A549 (cell line): ENCODE data around the gene EMC6. TPM values are rescaled to one million over a fixed set of nuclear protein-coding genes. Genes with fewer than 3 reads are reported as not detected.

Source experiments
- ATAC-seq, 2 experiments: fragments of 200-7000 bp in 1 of 2; fragments of >200 bp in 1 of 2; cut with Nextera tagmentation in 1 of 2; cut with Tn5 transposase in 1 of 2; 3 replicates each; pipeline versions ENCODE4 v1.8.0 to v1.9.1; 2018 to 2020; ENCODE audit warnings: mild to moderate bottlenecking in 1 of 2, moderate library complexity in 1 of 2
- CTCF ChIA-PET: fragments of 300-600 bp; sonication (Branson Sonifier 250); formaldehyde crosslinking; extraction: SDS; loops from one replicate; lab custom pipeline; 2021; ENCODE audit warnings: antibody characterized with exemption, inconsistent platforms; lab: Yijun Ruan, JAX
- POLR2A ChIA-PET: fragments of 350-600 bp; formaldehyde crosslinking; extraction: SDS; loops from one replicate; lab custom pipeline; 2021; ENCODE audit warnings: antibody characterized with exemption, inconsistent platforms; lab: Yijun Ruan, JAX
- DNase-seq, 2 experiments: peaks; one replicate each; pipeline versions ENCODE4 v3.0.0 to v3.0.0-alpha.2; 2011 to 2016; ENCODE audit warnings: low read depth in 1 of 2, low spot score in 1 of 2
- FAIRE-seq: peaks from 2 replicates; lab custom pipeline; 2011; peaks lifted over from hg19 to GRCh38; lab: Jason Lieb, UNC
- H3K27ac ChIP-seq, 2 experiments: fragments of >200 bp; sonication (Bioruptor Twin); formaldehyde crosslinking; 3 replicates each; pipeline ENCODE4 v1.5.1; 2016 to 2017
- H3K4me1 ChIP-seq: fragments of >200 bp; sonication (Bioruptor Twin); formaldehyde crosslinking; 3 replicates; pipeline ENCODE4 v1.6.1; 2016
- H3K4me2 ChIP-seq: fragments of >200 bp; sonication (Bioruptor Twin); formaldehyde crosslinking; 3 replicates; pipeline ENCODE4 v1.6.1; 2016
- H3K4me3 ChIP-seq: fragments of >200 bp; sonication (Bioruptor Twin); formaldehyde crosslinking; 3 replicates; pipeline ENCODE4 v1.5.1; 2016
- H3K9me3 ChIP-seq: fragments of >200 bp; sonication (Bioruptor Twin); formaldehyde crosslinking; 3 replicates; pipeline ENCODE4 v1.6.1; 2016
- BHLHE40 ChIP-seq: IDR thresholded peaks from 2 replicates; pipeline ENCODE4 v1.6.1; 2012; ENCODE audit warnings: low read depth, low read length, inconsistent platforms
- CHD4 ChIP-seq: fragments of 200-600 bp; sonication (generic); IDR thresholded peaks from 2 replicates; pipeline ENCODE4 v1.6.1; 2016; ENCODE audit warnings: antibody characterized with exemption, mild to moderate bottlenecking, borderline replicate concordance
- EHF ChIP-seq: fragments of 250-450 bp; sonication (Bioruptor Pico); IDR thresholded peaks from 2 replicates; pipeline ENCODE4 v1.5.0; 2020; ENCODE audit warnings: mild to moderate bottlenecking
- EP300 ChIP-seq, 2 experiments: fragments of >200 bp; sonication (Bioruptor Twin); formaldehyde crosslinking; IDR thresholded peaks; 2 replicates in 1 of 2; 3 replicates in 1 of 2; pipeline ENCODE4 v1.6.1; 2016 to 2017
- ESRRA ChIP-seq: fragments of 150-350 bp; IDR thresholded peaks from 2 replicates; pipeline ENCODE4 v1.6.1; 2014; ENCODE audit warnings: mild to moderate bottlenecking, low read length, borderline replicate concordance
- FOSL2 ChIP-seq, 2 experiments: fragments of 450-650 bp in 1 of 2; fragments of >200 bp in 1 of 2; sonication (Bioruptor Twin) in 1 of 2; formaldehyde crosslinking; IDR thresholded peaks; 2 replicates each; pipeline versions ENCODE4 v1.5.0 to v1.6.1; 2016 to 2020; ENCODE audit warnings: mild to moderate bottlenecking in 1 of 2, moderate library complexity in 1 of 2
- GATA3 ChIP-seq: IDR thresholded peaks from 2 replicates; pipeline ENCODE4 v1.6.1; 2012; ENCODE audit warnings: borderline replicate concordance
- HES2 ChIP-seq: fragments of >200 bp; sonication (Bioruptor Twin); formaldehyde crosslinking; IDR thresholded peaks from 2 replicates; pipeline ENCODE4 v1.6.1; 2016
- HEYL ChIP-seq: fragments of 250-450 bp; sonication (Bioruptor Pico); IDR thresholded peaks from 2 replicates; pipeline ENCODE4 v1.8.0; 2021; ENCODE audit warnings: mild to moderate bottlenecking, moderate library complexity
- HMGXB4 ChIP-seq: fragments of 250-450 bp; sonication (Bioruptor Pico); IDR thresholded peaks from 2 replicates; pipeline ENCODE4 v1.5.0; 2021; ENCODE audit warnings: mild to moderate bottlenecking, moderate library complexity, borderline replicate concordance
- JUN ChIP-seq, 2 experiments: fragments of >200 bp; sonication (Bioruptor Twin); formaldehyde crosslinking; IDR thresholded peaks; 2 replicates in 1 of 2; 3 replicates in 1 of 2; pipeline ENCODE4 v1.6.1; 2016 to 2017
- MAZ ChIP-seq: fragments of 150-350 bp; IDR thresholded peaks from 2 replicates; pipeline ENCODE4 v1.6.1; 2014; ENCODE audit warnings: antibody characterized with exemption, low read depth, low read length, borderline replicate concordance
- MYC ChIP-seq: IDR thresholded peaks from 2 replicates; pipeline ENCODE4 v1.6.1; 2012; ENCODE audit warnings: mild to moderate bottlenecking, inconsistent platforms, low read length, improper control_type of control experiment, borderline replicate concordance
- REST ChIP-seq: fragments of 200-600 bp; sonication (generic); IDR thresholded peaks from 2 replicates; pipeline ENCODE4 v1.6.1; 2016; ENCODE audit warnings: antibody characterized with exemption, mild to moderate bottlenecking, moderate library complexity
- RNF2 ChIP-seq: fragments of 200-600 bp; sonication (generic); IDR thresholded peaks from 2 replicates; pipeline ENCODE4 v1.6.1; 2016; ENCODE audit warnings: low read depth, mild to moderate bottlenecking, antibody characterized with exemption, moderate library complexity, borderline replicate concordance
- SREBF2 ChIP-seq: fragments of 450-650 bp; IDR thresholded peaks from 2 replicates; pipeline ENCODE4 v1.6.1; 2014; ENCODE audit warnings: mild to moderate bottlenecking, moderate library complexity
- TFCP2L1 ChIP-seq: fragments of 250-450 bp; sonication (Bioruptor Pico); IDR thresholded peaks from 2 replicates; pipeline ENCODE4 v1.5.0; 2021; ENCODE audit warnings: mild to moderate bottlenecking
- ZC3H11A ChIP-seq: fragments of 450-650 bp; IDR thresholded peaks from 2 replicates; pipeline ENCODE4 v1.6.1; 2014; ENCODE audit warnings: antibody characterized with exemption, mild to moderate bottlenecking
- ZSCAN20 ChIP-seq: fragments of 250-450 bp; sonication (Bioruptor Pico); IDR thresholded peaks from 2 replicates; pipeline ENCODE4 v1.8.0; 2022; ENCODE audit warnings: mild to moderate bottlenecking, moderate library complexity
- WGBS: methylation state at CpG from one replicate; pipeline ENCODE4 v1.1.6; 2017; ENCODE audit errors: missing lambda C conversion rate; 5-methylcytosine and 5-hydroxymethylcytosine counted together
- polyA plus RNA-seq, 4 experiments: library from polyadenylated mRNA; depleted of rRNA in 3 of 4; stranded (reverse); fragments of >200 nt; fragmentation: RNase III in 1 of 4; extraction: RNeasy Plus Mini Kit Qiagen cat#74134 plus additional on column Dnase treatment in 1 of 4; gene quantifications; 2 replicates in 3 of 4; 3 replicates in 1 of 4; pipeline ENCODE4 v1.2.3, GENCODE V29; 2011 to 2017
- TF ChIP-seq, protein P1 (sequence below): fragments of >200 bp; sonication (Bioruptor Twin); formaldehyde crosslinking; IDR thresholded peaks from 3 replicates; pipeline ENCODE4 v1.6.1; 2016
- TF ChIP-seq, protein P2 (sequence below): fragments of 450-650 bp; IDR thresholded peaks from 2 replicates; pipeline ENCODE4 v1.6.1; 2014; ENCODE audit warnings: antibody characterized with exemption
- TF ChIP-seq, protein P3 (sequence below): IDR thresholded peaks from 2 replicates; pipeline ENCODE4 v1.6.1; 2012; ENCODE audit warnings: low read depth, borderline replicate concordance

The EMC6 gene
- polyA plus RNA-seq, 2 of the 4 experiments (the other 2 are of a cell fraction) = 68.3 to 122 TPM

- no peak for TF ChIP-seq RNF2
- no peak for TF ChIP-seq HES2
- no peak for TF ChIP-seq ESRRA
- TF ChIP-seq, protein P1, sequence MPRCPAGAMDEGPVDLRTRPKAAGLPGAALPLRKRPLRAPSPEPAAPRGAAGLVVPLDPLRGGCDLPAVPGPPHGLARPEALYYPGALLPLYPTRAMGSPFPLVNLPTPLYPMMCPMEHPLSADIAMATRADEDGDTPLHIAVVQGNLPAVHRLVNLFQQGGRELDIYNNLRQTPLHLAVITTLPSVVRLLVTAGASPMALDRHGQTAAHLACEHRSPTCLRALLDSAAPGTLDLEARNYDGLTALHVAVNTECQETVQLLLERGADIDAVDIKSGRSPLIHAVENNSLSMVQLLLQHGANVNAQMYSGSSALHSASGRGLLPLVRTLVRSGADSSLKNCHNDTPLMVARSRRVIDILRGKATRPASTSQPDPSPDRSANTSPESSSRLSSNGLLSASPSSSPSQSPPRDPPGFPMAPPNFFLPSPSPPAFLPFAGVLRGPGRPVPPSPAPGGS = no peak
- TF ChIP-seq CHD4 = no peak
- ChIA-PET POLR2A (interaction anchor here (1.2 kb wide), 1 partner anchor 10 kb away, joined by 3 read pairs; no protein-coding TSS in a partner anchor), CTCF (interaction anchor here (1.1 to 4.1 kb wide), 3 partner anchors 9 to 68 kb away, joined by 3 to 19 read pairs (median 3); no protein-coding TSS in a partner anchor)
- no peak for DNase-seq
- Histone ChIP-seq H3K4me1 (peaks cover 25% of the 10 kb centered on the region), H3K27ac (peak overlapping the region; percentile 94), H3K4me3 (peak overlapping the region; percentile 82), H3K9me3 (no peaks in the 10 kb centered on the region), H3K4me2 (peak overlapping the region; percentile 74)
- no peak for ATAC-seq
- FAIRE-seq = no peak
- 41% methylated on average over 12 of the region's 12 CpGs for WGBS
These were observed 936 bp downstream of the EMC6 start for GRCh38 chr17:3669548-3669947.

DNA sequence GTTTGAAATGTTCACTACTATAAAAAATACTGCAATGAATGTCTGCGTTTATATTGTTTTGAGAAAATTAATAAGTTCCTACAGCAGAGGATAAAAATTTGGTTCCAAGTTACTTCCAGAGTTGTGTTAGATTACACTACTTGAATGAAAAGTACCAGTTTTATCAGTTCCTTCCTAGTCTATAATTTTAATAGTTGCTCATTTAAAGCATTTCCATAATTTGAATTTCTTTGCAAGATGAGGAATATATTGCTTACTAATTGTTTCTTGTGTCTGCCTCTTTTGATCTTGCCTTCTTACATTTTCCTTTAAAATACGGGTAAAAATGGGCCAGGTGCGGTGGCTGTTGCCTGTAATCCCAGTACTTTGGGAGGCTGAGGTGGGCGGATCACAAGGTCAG, 4.0 kb downstream of the EMC6 start:
- no peak for ATAC-seq

More for the DNA sequence above, 4.0 kb downstream of the EMC6 start:
- 94% methylated on average over 4 of the region's 4 CpGs for WGBS
- Histone ChIP-seq H3K9me3 (no peaks in the 10 kb centered on the region), H3K4me1 (peaks cover 8% of the 10 kb centered on the region; the same call in 2 of the 3 replicates), H3K4me3 (no peak overlapping the region), H3K4me2 (no peak overlapping the region), H3K27ac (no peak overlapping the region)
- CTCF ChIA-PET = interaction anchor here (4.1 kb wide), 1 partner anchor 11 kb away, joined by 19 read pairs; no protein-coding TSS in a partner anchor
- TF ChIP-seq, protein P1 = no peak
- TF ChIP-seq GATA3 (no peak), TFCP2L1 (CRISPR knock-in tag) (no peak), MYC (no peak), EP300 (IDR thresholded peaks at IDR 0.05) (no peak), JUN (IDR thresholded peaks at IDR 0.05) (no peak), BHLHE40 (no peak), MAZ (no peak), ZSCAN20 (CRISPR knock-in tag) (no peak), ZC3H11A (no peak), EHF (CRISPR knock-in tag) (no peak), REST (no peak), HMGXB4 (CRISPR knock-in tag) (no peak), SREBF2 (no peak), HEYL (CRISPR knock-in tag) (no peak), FOSL2 (IDR thresholded peaks at IDR 0.05) (no peak), FOSL2 (CRISPR knock-in tag; IDR thresholded peaks at IDR 0.05) (no peak), ESRRA (no peak)
- TF ChIP-seq, protein P2, sequence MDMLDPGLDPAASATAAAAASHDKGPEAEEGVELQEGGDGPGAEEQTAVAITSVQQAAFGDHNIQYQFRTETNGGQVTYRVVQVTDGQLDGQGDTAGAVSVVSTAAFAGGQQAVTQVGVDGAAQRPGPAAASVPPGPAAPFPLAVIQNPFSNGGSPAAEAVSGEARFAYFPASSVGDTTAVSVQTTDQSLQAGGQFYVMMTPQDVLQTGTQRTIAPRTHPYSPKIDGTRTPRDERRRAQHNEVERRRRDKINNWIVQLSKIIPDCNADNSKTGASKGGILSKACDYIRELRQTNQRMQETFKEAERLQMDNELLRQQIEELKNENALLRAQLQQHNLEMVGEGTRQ = no peak
- TF ChIP-seq, protein P3, sequence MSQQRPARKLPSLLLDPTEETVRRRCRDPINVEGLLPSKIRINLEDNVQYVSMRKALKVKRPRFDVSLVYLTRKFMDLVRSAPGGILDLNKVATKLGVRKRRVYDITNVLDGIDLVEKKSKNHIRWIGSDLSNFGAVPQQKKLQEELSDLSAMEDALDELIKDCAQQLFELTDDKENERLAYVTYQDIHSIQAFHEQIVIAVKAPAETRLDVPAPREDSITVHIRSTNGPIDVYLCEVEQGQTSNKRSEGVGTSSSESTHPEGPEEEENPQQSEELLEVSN = no peak
- DNase-seq (no peak), FAIRE-seq (no peak)
- POLR2A ChIA-PET = no interaction called here
